PFSK-1 (cell line): Measurements from ENCODE around the gene KRTAP5-7.

Experiments
- FOXP2 ChIP-seq: optimal IDR thresholded peaks from 2 replicates; pipeline ENCODE3; 2011; ENCODE audit warnings: borderline replicate concordance, control low read depth, inconsistent platforms; ENCODE audit not compliant: insufficient read depth; ENCODE audit errors: extremely low read length, extremely low read depth
- POLR2AphosphoS5 ChIP-seq: IDR thresholded peaks from 2 replicates; pipeline ENCODE4 v1.6.1; 2012; ENCODE audit warnings: low read depth, mild to moderate bottlenecking, control low read depth, low read length, moderate library complexity
- SIN3A ChIP-seq: IDR thresholded peaks from 2 replicates; pipeline ENCODE4 v1.6.1; 2012; ENCODE audit warnings: mild to moderate bottlenecking, low read length, moderate library complexity, borderline replicate concordance; ENCODE audit not compliant: insufficient read depth
- TF ChIP-seq, protein P1 (sequence below), 2 experiments: IDR thresholded peaks; 2 replicates each; pipeline versions ENCODE4 v1.6.1 to v1.8.0; 2011 to 2012; ENCODE audit warnings: low read depth in 2 of 2, low read length in 2 of 2, control low read depth in 1 of 2, inconsistent platforms in 1 of 2, mild to moderate bottlenecking in 1 of 2, moderate library complexity in 1 of 2; ENCODE audit not compliant: insufficient read depth in 1 of 2

DNA sequence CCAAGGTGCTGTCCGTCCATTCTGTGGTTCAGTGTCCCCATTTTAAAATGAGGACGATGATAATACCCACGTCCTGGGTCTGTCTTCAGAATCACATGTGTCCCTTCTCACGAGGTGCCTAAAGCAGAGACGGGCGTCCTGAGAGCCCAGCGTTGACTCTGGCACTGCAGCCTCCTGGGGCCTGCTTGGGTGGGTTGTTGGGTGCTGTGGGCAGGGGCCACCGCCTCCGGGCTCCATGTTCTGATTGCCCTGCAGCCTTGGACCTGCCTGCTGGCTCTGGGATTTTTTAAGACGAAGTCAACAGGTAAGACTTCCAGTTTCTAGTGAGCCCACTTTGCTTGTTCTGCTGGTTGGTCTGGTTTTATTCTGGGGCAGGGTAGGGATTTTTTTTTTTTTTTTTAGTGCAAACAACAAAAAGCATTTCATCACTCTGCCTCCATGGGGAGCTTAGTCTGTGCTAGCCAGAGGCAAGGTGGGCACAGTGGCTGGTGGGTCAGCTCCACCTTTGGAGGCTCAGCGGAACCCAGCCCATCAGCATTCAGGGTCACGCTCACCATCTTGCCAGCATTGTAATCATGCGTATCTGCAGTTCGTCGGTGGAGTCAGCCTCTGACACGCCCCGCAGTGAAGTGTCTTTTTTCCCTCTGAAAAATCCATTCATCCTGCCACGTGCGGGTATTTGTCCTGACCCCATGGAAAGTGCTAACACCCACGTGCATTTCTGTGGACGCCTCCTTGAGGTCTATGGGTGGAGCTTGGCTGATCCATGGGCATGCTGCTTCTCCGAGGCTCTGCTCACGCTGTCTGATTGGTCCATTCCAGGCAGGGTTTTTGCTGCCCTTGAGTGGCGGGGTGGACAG is 45.7 kb upstream of the KRTAP5-7 start:
- TF ChIP-seq POLR2AphosphoS5, result no peak
- TF ChIP-seq SIN3A, result no peak
- TF ChIP-seq, protein P1, sequence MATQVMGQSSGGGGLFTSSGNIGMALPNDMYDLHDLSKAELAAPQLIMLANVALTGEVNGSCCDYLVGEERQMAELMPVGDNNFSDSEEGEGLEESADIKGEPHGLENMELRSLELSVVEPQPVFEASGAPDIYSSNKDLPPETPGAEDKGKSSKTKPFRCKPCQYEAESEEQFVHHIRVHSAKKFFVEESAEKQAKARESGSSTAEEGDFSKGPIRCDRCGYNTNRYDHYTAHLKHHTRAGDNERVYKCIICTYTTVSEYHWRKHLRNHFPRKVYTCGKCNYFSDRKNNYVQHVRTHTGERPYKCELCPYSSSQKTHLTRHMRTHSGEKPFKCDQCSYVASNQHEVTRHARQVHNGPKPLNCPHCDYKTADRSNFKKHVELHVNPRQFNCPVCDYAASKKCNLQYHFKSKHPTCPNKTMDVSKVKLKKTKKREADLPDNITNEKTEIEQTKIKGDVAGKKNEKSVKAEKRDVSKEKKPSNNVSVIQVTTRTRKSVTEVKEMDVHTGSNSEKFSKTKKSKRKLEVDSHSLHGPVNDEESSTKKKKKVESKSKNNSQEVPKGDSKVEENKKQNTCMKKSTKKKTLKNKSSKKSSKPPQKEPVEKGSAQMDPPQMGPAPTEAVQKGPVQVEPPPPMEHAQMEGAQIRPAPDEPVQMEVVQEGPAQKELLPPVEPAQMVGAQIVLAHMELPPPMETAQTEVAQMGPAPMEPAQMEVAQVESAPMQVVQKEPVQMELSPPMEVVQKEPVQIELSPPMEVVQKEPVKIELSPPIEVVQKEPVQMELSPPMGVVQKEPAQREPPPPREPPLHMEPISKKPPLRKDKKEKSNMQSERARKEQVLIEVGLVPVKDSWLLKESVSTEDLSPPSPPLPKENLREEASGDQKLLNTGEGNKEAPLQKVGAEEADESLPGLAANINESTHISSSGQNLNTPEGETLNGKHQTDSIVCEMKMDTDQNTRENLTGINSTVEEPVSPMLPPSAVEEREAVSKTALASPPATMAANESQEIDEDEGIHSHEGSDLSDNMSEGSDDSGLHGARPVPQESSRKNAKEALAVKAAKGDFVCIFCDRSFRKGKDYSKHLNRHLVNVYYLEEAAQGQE (IDR thresholded peaks at IDR 0.05; ENCODE audit: insufficient read depth in 1 of 2, low read depth in 2 of 2, low read length in 2 of 2), result no peak
- TF ChIP-seq FOXP2, result no peak
